ENCODE results near the gene THSD4.

Gene THSD4

GRCh38 chr15:71489570-71489969, 374.3 kb downstream of the THSD4 start:
- Histone ChIP-seq H3K27ac (ENCODE audit: low read depth, low read length) (no peak overlapping the region), H3K4me3 (ENCODE audit: low read depth in 1 of 2, low read length in 2 of 2) (no peak overlapping the region), H3K9me3 (ENCODE audit: low read length) (no peaks in the 10 kb centered on the region), H3K9ac (ENCODE audit: low read length) (no peak overlapping the region), H3K36me3 (ENCODE audit: insufficient read depth, low read length) (no peaks in the 10 kb centered on the region), H3K27me3 (ENCODE audit: control insufficient read depth in 1 of 2, insufficient read depth in 2 of 2, low read length in 2 of 2) (no peaks in the 10 kb centered on the region), H3K4me1 (ENCODE audit: insufficient read depth, low read length) (no peaks in the 10 kb centered on the region)

GRCh38 chr15:71493526-71493925, 378.3 kb downstream of the THSD4 start:
- Histone ChIP-seq H3K27ac (ENCODE audit: low read depth, low read length) (no peak overlapping the region), H3K9ac (ENCODE audit: low read length) (no peak overlapping the region)

GRCh38 chr15:71494563-71495397, 379.5 kb downstream of the THSD4 start:
- H3K9ac ChIP-seq (ENCODE audit: low read length) = no peak overlapping the region
- H3K36me3 ChIP-seq (ENCODE audit: insufficient read depth, low read length) = no peaks in the 10 kb centered on the region
- no peak overlapping the region for H3K4me3 ChIP-seq (ENCODE audit: low read depth in 1 of 2, low read length in 2 of 2)
- H3K4me1 ChIP-seq (ENCODE audit: insufficient read depth, low read length) = no peaks in the 10 kb centered on the region
- no peaks in the 10 kb centered on the region for H3K27me3 ChIP-seq (ENCODE audit: control insufficient read depth in 1 of 2, insufficient read depth in 2 of 2, low read length in 2 of 2)
- no peak overlapping the region for H3K27ac ChIP-seq (ENCODE audit: low read depth, low read length)
- H3K9me3 ChIP-seq (ENCODE audit: low read length) = no peaks in the 10 kb centered on the region

More at GRCh38 chr15:71493526-71493925, 378.3 kb downstream of the THSD4 start:
- Histone ChIP-seq H3K36me3 (ENCODE audit: insufficient read depth, low read length) (no peaks in the 10 kb centered on the region), H3K27me3 (ENCODE audit: control insufficient read depth in 1 of 2, insufficient read depth in 2 of 2, low read length in 2 of 2) (no peaks in the 10 kb centered on the region), H3K4me3 (ENCODE audit: low read depth in 1 of 2, low read length in 2 of 2) (no peak overlapping the region), H3K9me3 (ENCODE audit: low read length) (no peaks in the 10 kb centered on the region), H3K4me1 (ENCODE audit: insufficient read depth, low read length) (no peaks in the 10 kb centered on the region)

- Histone ChIP-seq H3K36me3 (ENCODE audit: insufficient read depth, low read length) (no peaks in the 10 kb centered on the region), H3K4me3 (ENCODE audit: low read depth in 1 of 2, low read length in 2 of 2) (no peak overlapping the region), H3K27me3 (ENCODE audit: control insufficient read depth in 1 of 2, insufficient read depth in 2 of 2, low read length in 2 of 2) (no peaks in the 10 kb centered on the region), H3K4me1 (ENCODE audit: insufficient read depth, low read length) (no peaks in the 10 kb centered on the region), H3K27ac (ENCODE audit: low read depth, low read length) (no peak overlapping the region), H3K9me3 (ENCODE audit: low read length) (no peaks in the 10 kb centered on the region), H3K9ac (ENCODE audit: low read length) (no peak overlapping the region)
These were observed 380.1 kb downstream of the THSD4 start for GRCh38 chr15:71495398-71495780.

GRCh38 chr15:71496336-71496955, 381.2 kb downstream of the THSD4 start:
- no peaks in the 10 kb centered on the region for H3K9me3 ChIP-seq (ENCODE audit: low read length)

GRCh38 chr15:71501344-71502076, 386.2 kb downstream of the THSD4 start:
- Histone ChIP-seq H3K36me3 (ENCODE audit: insufficient read depth, low read length) (no peaks in the 10 kb centered on the region), H3K4me3 (ENCODE audit: low read depth in 1 of 2, low read length in 2 of 2) (no peak overlapping the region), H3K9me3 (ENCODE audit: low read length) (no peaks in the 10 kb centered on the region), H3K4me1 (ENCODE audit: insufficient read depth, low read length) (no peaks in the 10 kb centered on the region), H3K27ac (ENCODE audit: low read depth, low read length) (no peak overlapping the region), H3K9ac (ENCODE audit: low read length) (no peak overlapping the region), H3K27me3 (ENCODE audit: control insufficient read depth in 1 of 2, insufficient read depth in 2 of 2, low read length in 2 of 2) (no peaks in the 10 kb centered on the region)

More at GRCh38 chr15:71496336-71496955, 381.2 kb downstream of the THSD4 start:
- Histone ChIP-seq H3K27me3 (ENCODE audit: control insufficient read depth in 1 of 2, insufficient read depth in 2 of 2, low read length in 2 of 2) (no peaks in the 10 kb centered on the region), H3K9ac (ENCODE audit: low read length) (no peak overlapping the region), H3K36me3 (ENCODE audit: insufficient read depth, low read length) (no peaks in the 10 kb centered on the region), H3K4me3 (ENCODE audit: low read depth in 1 of 2, low read length in 2 of 2) (no peak overlapping the region), H3K27ac (ENCODE audit: low read depth, low read length) (no peak overlapping the region), H3K4me1 (ENCODE audit: insufficient read depth, low read length) (no peaks in the 10 kb centered on the region)

- Histone ChIP-seq H3K36me3 (ENCODE audit: insufficient read depth, low read length) (no peaks in the 10 kb centered on the region), H3K27ac (ENCODE audit: low read depth, low read length) (no peak overlapping the region), H3K9ac (ENCODE audit: low read length) (no peak overlapping the region), H3K9me3 (ENCODE audit: low read length) (no peaks in the 10 kb centered on the region), H3K27me3 (ENCODE audit: control insufficient read depth in 1 of 2, insufficient read depth in 2 of 2, low read length in 2 of 2) (no peaks in the 10 kb centered on the region), H3K4me3 (ENCODE audit: low read depth in 1 of 2, low read length in 2 of 2) (no peak overlapping the region), H3K4me1 (ENCODE audit: insufficient read depth, low read length) (no peaks in the 10 kb centered on the region)
These were observed 386.8 kb downstream of the THSD4 start for GRCh38 chr15:71502077-71502432.

- no peaks in the 10 kb centered on the region for H3K36me3 ChIP-seq (ENCODE audit: insufficient read depth, low read length)
- H3K4me3 ChIP-seq (ENCODE audit: low read depth in 1 of 2, low read length in 2 of 2) = no peak overlapping the region
- H3K27ac ChIP-seq (ENCODE audit: low read depth, low read length) = no peak overlapping the region
- H3K4me1 ChIP-seq (ENCODE audit: insufficient read depth, low read length) = no peaks in the 10 kb centered on the region
- H3K27me3 ChIP-seq (ENCODE audit: control insufficient read depth in 1 of 2, insufficient read depth in 2 of 2, low read length in 2 of 2) = no peaks in the 10 kb centered on the region
- H3K9ac ChIP-seq (ENCODE audit: low read length) = no peak overlapping the region
- no peaks in the 10 kb centered on the region for H3K9me3 ChIP-seq (ENCODE audit: low read length)
These were observed 390.7 kb downstream of the THSD4 start for GRCh38 chr15:71505962-71506361.

GRCh38 chr15:71506946-71507345, 391.7 kb downstream of the THSD4 start:
- Histone ChIP-seq H3K9ac (ENCODE audit: low read length) (no peak overlapping the region), H3K27ac (ENCODE audit: low read depth, low read length) (no peak overlapping the region), H3K36me3 (ENCODE audit: insufficient read depth, low read length) (no peaks in the 10 kb centered on the region), H3K4me1 (ENCODE audit: insufficient read depth, low read length) (no peaks in the 10 kb centered on the region), H3K4me3 (ENCODE audit: low read depth in 1 of 2, low read length in 2 of 2) (no peak overlapping the region), H3K27me3 (ENCODE audit: control insufficient read depth in 1 of 2, insufficient read depth in 2 of 2, low read length in 2 of 2) (no peaks in the 10 kb centered on the region), H3K9me3 (ENCODE audit: low read length) (no peaks in the 10 kb centered on the region)

GRCh38 chr15:71508081-71508682, 392.9 kb downstream of the THSD4 start:
- H3K9me3 ChIP-seq (ENCODE audit: low read length) = no peaks in the 10 kb centered on the region
- no peaks in the 10 kb centered on the region for H3K36me3 ChIP-seq (ENCODE audit: insufficient read depth, low read length)
- H3K27me3 ChIP-seq (ENCODE audit: control insufficient read depth in 1 of 2, insufficient read depth in 2 of 2, low read length in 2 of 2) = no peaks in the 10 kb centered on the region
- no peak overlapping the region for H3K27ac ChIP-seq (ENCODE audit: low read depth, low read length)
- H3K4me3 ChIP-seq (ENCODE audit: low read depth in 1 of 2, low read length in 2 of 2) = no peak overlapping the region
- H3K9ac ChIP-seq (ENCODE audit: low read length) = no peak overlapping the region
- H3K4me1 ChIP-seq (ENCODE audit: insufficient read depth, low read length) = no peaks in the 10 kb centered on the region

GRCh38 chr15:71509139-71509538, 393.9 kb downstream of the THSD4 start:
- Histone ChIP-seq H3K4me1 (ENCODE audit: insufficient read depth, low read length) (no peaks in the 10 kb centered on the region), H3K9ac (ENCODE audit: low read length) (no peak overlapping the region)

More at GRCh38 chr15:71509139-71509538, 393.9 kb downstream of the THSD4 start:
- Histone ChIP-seq H3K9me3 (ENCODE audit: low read length) (no peaks in the 10 kb centered on the region), H3K36me3 (ENCODE audit: insufficient read depth, low read length) (no peaks in the 10 kb centered on the region), H3K27me3 (ENCODE audit: control insufficient read depth in 1 of 2, insufficient read depth in 2 of 2, low read length in 2 of 2) (no peaks in the 10 kb centered on the region), H3K4me3 (ENCODE audit: low read depth in 1 of 2, low read length in 2 of 2) (no peak overlapping the region), H3K27ac (ENCODE audit: low read depth, low read length) (no peak overlapping the region)

Data from muscle layer of colon (tissue), 2 donors.